NCI-H446 (cell line): ENCODE data around the gene ANKRD17.
A peak's percentile ranks its signal among the peaks of the same experiment; 100 is the strongest.
"Not testable (repeated sequence)": the region's sequence is repeated elsewhere in the genome, so short reads cannot be mapped to it uniquely, and the experiment has no call there.

Experiments used
- DNase-seq, 2 experiments: peaks; one replicate each; lab custom pipeline; 2025; lab: John Stamatoyannopoulos, UW

ANKRD17 gene

GRCh38 chr4:73258686-73259570, at the start of gene ANKRD17:
Gene ANKRD17, minus strand, starts transcription at chr4:73258798. Its CDS starts 130 bp downstream, at chr4:73258668.
- peak; percentile 85 to 88 for DNase-seq

- DNase-seq, result peak in 1 of 2 experiments; percentile 31
Observed at GRCh38 chr4:73308286-73308685, 49.7 kb upstream of the ANKRD17 start.

- no peak for DNase-seq
Observed at GRCh38 chr4:73303711-73304110, 45.1 kb upstream of the ANKRD17 start.

- DNase-seq, result no peak
Observed at GRCh38 chr4:73299548-73300280, 41.1 kb upstream of the ANKRD17 start.

- DNase-seq, result not testable (repeated sequence)
Observed at GRCh38 chr4:73292661-73293060, 34.1 kb upstream of the ANKRD17 start.

- DNase-seq, result no peak
Observed at GRCh38 chr4:73281982-73282381, 23.4 kb upstream of the ANKRD17 start.

- peak in 1 of 2 experiments; percentile 68 for DNase-seq
Observed at GRCh38 chr4:73281396-73281795, 22.8 kb upstream of the ANKRD17 start.

GRCh38 chr4:73277201-73277600, 18.6 kb upstream of the ANKRD17 start:
- DNase-seq, result no peak

- peak; percentile 78 to 89 for DNase-seq
Observed at GRCh38 chr4:73275318-73275654, 16.7 kb upstream of the ANKRD17 start.

- no peak for DNase-seq
Observed at GRCh38 chr4:73272816-73273215, 14.2 kb upstream of the ANKRD17 start.

- no peak for DNase-seq
Observed at GRCh38 chr4:73267050-73267449, 8.5 kb upstream of the ANKRD17 start.

GRCh38 chr4:73259571-73260090, 1.0 kb upstream of the ANKRD17 start:
- peak in 1 of 2 experiments; percentile 41 for DNase-seq

- DNase-seq, result peak in 1 of 2 experiments; percentile 53
Observed at GRCh38 chr4:73258436-73258685, 237 bp downstream of the ANKRD17 start.

GRCh38 chr4:73257651-73258435, 755 bp downstream of the ANKRD17 start:
- DNase-seq, result peak in 1 of 2 experiments; percentile 25

- peak; percentile 69 to 71 for DNase-seq
Observed at GRCh38 chr4:73257234-73257633, 1.4 kb downstream of the ANKRD17 start.

GRCh38 chr4:73255847-73256246, 2.8 kb downstream of the ANKRD17 start:
- not testable (repeated sequence) for DNase-seq

GRCh38 chr4:73252001-73252400, 6.6 kb downstream of the ANKRD17 start:
- no peak for DNase-seq

- no peak for DNase-seq
Observed at GRCh38 chr4:73251384-73251783, 7.2 kb downstream of the ANKRD17 start.

- no peak for DNase-seq
Observed at GRCh38 chr4:73250642-73251041, 8.0 kb downstream of the ANKRD17 start.

GRCh38 chr4:73248821-73249220, 9.8 kb downstream of the ANKRD17 start:
- no peak for DNase-seq

- no peak for DNase-seq
Observed at GRCh38 chr4:73248416-73248815, 10.2 kb downstream of the ANKRD17 start.

- no peak for DNase-seq
Observed at GRCh38 chr4:73247100-73247499, 11.5 kb downstream of the ANKRD17 start.
